IMR-90 (cell line): Measurements from ENCODE around the gene NDUFB10. TPM values are rescaled to one million over a fixed set of nuclear protein-coding genes. Genes with fewer than 3 reads are reported as not detected.

ENCODE experiments used
- ATAC-seq: fragments of 200-7000 bp; cut with Tn5 transposase; 2 replicates; pipeline ENCODE4 v1.9.1; 2020; ENCODE audit warnings: low read depth, mild to moderate bottlenecking, moderate library complexity
- BruUV-seq: library from RNA; stranded (reverse); fragments of 400-500 nt; replicated peaks from 2 replicates; lab custom pipeline; 2021; lab: Mats Ljungman, UMichigan
- CTCF ChIA-PET: fragments of 300-600 bp; formaldehyde crosslinking; extraction: SDS; loops from one replicate; lab custom pipeline; 2021; ENCODE audit warnings: antibody characterized with exemption; lab: Yijun Ruan, JAX
- POLR2A ChIA-PET: fragments of 300-600 bp; sonication (Branson Sonifier 250); formaldehyde crosslinking; loops from one replicate; lab custom pipeline; 2022; ENCODE audit warnings: antibody characterized with exemption; ENCODE audit not compliant: unreplicated experiment; lab: Charles Lee
- DNase-seq: peaks from one replicate; pipeline ENCODE4 v3.0.0; 2013
- H2AFZ ChIP-seq: replicated peaks from 2 replicates; pipeline ENCODE3; 2013; ENCODE audit warnings: low read length, mild to moderate bottlenecking; ENCODE audit not compliant: poor library complexity
- H2AK5ac ChIP-seq: 2 replicates; pipeline ENCODE4 v1.6.1; 2013; ENCODE audit warnings: low read depth, low read length, inconsistent platforms
- H2AK9ac ChIP-seq: replicated peaks from 2 replicates; pipeline ENCODE3; 2013; ENCODE audit warnings: mild to moderate bottlenecking, low read depth, low read length, moderate library complexity; ENCODE audit not compliant: poor library complexity
- H2BK120ac ChIP-seq: 2 replicates; pipeline ENCODE4 v1.6.1; 2013; ENCODE audit warnings: low read depth, low read length, inconsistent platforms
- H2BK15ac ChIP-seq: 3 replicates; pipeline ENCODE4 v1.6.1; 2013; ENCODE audit warnings: low read depth, low read length, inconsistent platforms
- H2BK20ac ChIP-seq: 2 replicates; pipeline ENCODE4 v1.6.1; 2013; ENCODE audit warnings: low read depth, mild to moderate bottlenecking, inconsistent platforms, low read length, moderate library complexity
- H2BK5ac ChIP-seq: 2 replicates; pipeline ENCODE4 v1.6.1; 2013; ENCODE audit warnings: mild to moderate bottlenecking, low read depth, low read length, inconsistent platforms; ENCODE audit not compliant: poor library complexity, severe bottlenecking
- H3K14ac ChIP-seq: replicated peaks from 2 replicates; pipeline ENCODE4 v1.6.1; 2013; ENCODE audit warnings: low read depth, low read length, inconsistent platforms
- H3K18ac ChIP-seq: 2 replicates; pipeline ENCODE4 v1.6.1; 2013; ENCODE audit warnings: low read depth, low read length, control low read depth
- H3K23ac ChIP-seq: 2 replicates; pipeline ENCODE4 v1.6.1; 2013; ENCODE audit warnings: low read depth, low read length, inconsistent platforms
- H3K27ac ChIP-seq: 2 replicates; pipeline ENCODE4 v1.5.1; 2013; ENCODE audit warnings: mild to moderate bottlenecking, control low read depth, low read length; ENCODE audit not compliant: insufficient read depth
- H3K27me3 ChIP-seq: 2 replicates; pipeline ENCODE4 v1.6.1; 2013; ENCODE audit warnings: low read length; ENCODE audit not compliant: control insufficient read depth, insufficient read depth
- H3K36me3 ChIP-seq: 2 replicates; pipeline ENCODE4 v1.6.1; 2013; ENCODE audit warnings: low read length, mixed read lengths; ENCODE audit not compliant: control insufficient read depth, insufficient read depth
- H3K4ac ChIP-seq: 2 replicates; pipeline ENCODE4 v1.6.1; 2013; ENCODE audit warnings: low read depth, low read length, inconsistent platforms
- H3K4me1 ChIP-seq: 2 replicates; pipeline ENCODE4 v1.6.1; 2013; ENCODE audit warnings: low read length, mixed read lengths; ENCODE audit not compliant: control insufficient read depth, insufficient read depth
- H3K4me2 ChIP-seq: 2 replicates; pipeline ENCODE4 v1.6.1; 2013; ENCODE audit warnings: low read depth, mild to moderate bottlenecking, control low read depth, low read length, moderate library complexity
- H3K4me3 ChIP-seq: 2 replicates; pipeline ENCODE4 v1.5.1; 2013; ENCODE audit warnings: low read depth, mild to moderate bottlenecking, control low read depth, low read length, moderate library complexity; ENCODE audit not compliant: insufficient read depth
- H3K56ac ChIP-seq: 2 replicates; pipeline ENCODE4 v1.6.1; 2013; ENCODE audit warnings: low read length, inconsistent platforms; ENCODE audit not compliant: insufficient read depth; ENCODE audit errors: extremely low read depth
- H3K79me1 ChIP-seq, 2 experiments: 2 replicates each; pipeline ENCODE4 v1.6.1; 2013; ENCODE audit warnings: low read length in 2 of 2, inconsistent platforms in 1 of 2, low read depth in 1 of 2
- H3K9ac ChIP-seq: 2 replicates; pipeline ENCODE4 v1.6.1; 2013; ENCODE audit warnings: low read depth, low read length, control low read depth
- H3K9me1 ChIP-seq: 2 replicates; pipeline ENCODE4 v1.6.1; 2013; ENCODE audit warnings: low read length, inconsistent platforms; ENCODE audit not compliant: insufficient read depth
- H3K9me3 ChIP-seq: 2 replicates; pipeline ENCODE4 v1.6.1; 2013; ENCODE audit warnings: low read length; ENCODE audit not compliant: control insufficient read depth, insufficient read depth
- H4K20me1 ChIP-seq: 2 replicates; pipeline ENCODE4 v1.6.1; 2013; ENCODE audit warnings: low read length, inconsistent platforms; ENCODE audit not compliant: insufficient read depth
- H4K5ac ChIP-seq: 2 replicates; pipeline ENCODE4 v1.6.1; 2013; ENCODE audit warnings: mild to moderate bottlenecking, low read depth, low read length, control low read depth
- H4K8ac ChIP-seq, 2 experiments: 2 replicates each; pipeline ENCODE4 v1.6.1; 2013; ENCODE audit warnings: low read depth in 2 of 2, low read length in 2 of 2, control low read depth in 1 of 2, inconsistent platforms in 1 of 2
- H4K91ac ChIP-seq: 2 replicates; pipeline ENCODE4 v1.6.1; 2013; ENCODE audit warnings: low read depth, low read length, inconsistent platforms; ENCODE audit not compliant: insufficient read depth
- BHLHE40 ChIP-seq: fragments of 150-350 bp; IDR thresholded peaks from 2 replicates; pipeline ENCODE4 v1.6.1; 2016; ENCODE audit warnings: mild to moderate bottlenecking, low read depth, low read length
- CEBPB ChIP-seq: IDR thresholded peaks from 2 replicates; pipeline ENCODE4 v1.6.1; 2012; ENCODE audit warnings: low read depth, low read length, improper control_type of control experiment
- CHD1 ChIP-seq: IDR thresholded peaks from 2 replicates; pipeline ENCODE4 v1.6.1; 2012; ENCODE audit warnings: low read depth, low read length, improper control_type of control experiment
- CTCF ChIP-seq: conservative IDR thresholded peaks from 2 replicates; pipeline ENCODE4 v1.5.1; 2012; ENCODE audit warnings: mild to moderate bottlenecking, low read depth, low read length, improper control_type of control experiment
- POLR2A ChIP-seq: IDR thresholded peaks from 2 replicates; pipeline ENCODE4 v1.6.1; 2012; ENCODE audit warnings: mild to moderate bottlenecking, low read depth, low read length
- WGBS, 2 experiments: methylation state at CpG; one replicate each; pipeline versions ENCODE4 v1.1.5 to v1.1.7; 2013; ENCODE audit warnings: missing lambda C conversion rate in 2 of 2; ENCODE audit not compliant: insufficient read length in 1 of 2; ENCODE audit errors: extremely low coverage in 2 of 2; 5-methylcytosine and 5-hydroxymethylcytosine counted together
- dilution Hi-C: fragments of 300-500 bp; cut with HindIII; formaldehyde crosslinking; loops from one replicate; pipeline ENCODE4 v1.14.3; 2018; ENCODE audit warnings: low sequenced_read_pairs; ENCODE audit not compliant: unreplicated experiment
- in situ Hi-C: fragments of 300-500 bp; cut with MboI; formaldehyde crosslinking; loops from 3 replicates; pipeline ENCODE4 v1.14.3; 2019; ENCODE audit warnings: low sequenced_read_pairs, inconsistent platforms, mixed read lengths
- intact Hi-C: fragments of 100-400 bp; cut with micrococcal nuclease; formaldehyde crosslinking; loops from 2 replicates; pipeline ENCODE4 v1.10.0; 2022
- polyA plus RNA-seq, 3 experiments: library from polyadenylated mRNA; depleted of rRNA; stranded (reverse); fragments of >200 nt; gene quantifications; 2 replicates each; pipeline ENCODE4 v1.2.3, GENCODE V29; 2012; ENCODE audit warnings: low replicate concordance in 1 of 3
- total RNA-seq: library from RNA; depleted of rRNA; stranded (reverse); fragments of >200 nt; gene quantifications from 2 replicates; pipeline ENCODE4 v1.2.3, GENCODE V29; 2012

Gene NDUFB10
- total and polyA plus RNA-seq, 2 of the 4 experiments (the other 2 are of a cell fraction) = 189 to 220 TPM

GRCh38 chr16:1940273-1941161 is 18.8 kb upstream of the NDUFB10 start (continued):
- TF ChIP-seq CEBPB = no peak
- TF ChIP-seq POLR2A = no peak

DNA sequence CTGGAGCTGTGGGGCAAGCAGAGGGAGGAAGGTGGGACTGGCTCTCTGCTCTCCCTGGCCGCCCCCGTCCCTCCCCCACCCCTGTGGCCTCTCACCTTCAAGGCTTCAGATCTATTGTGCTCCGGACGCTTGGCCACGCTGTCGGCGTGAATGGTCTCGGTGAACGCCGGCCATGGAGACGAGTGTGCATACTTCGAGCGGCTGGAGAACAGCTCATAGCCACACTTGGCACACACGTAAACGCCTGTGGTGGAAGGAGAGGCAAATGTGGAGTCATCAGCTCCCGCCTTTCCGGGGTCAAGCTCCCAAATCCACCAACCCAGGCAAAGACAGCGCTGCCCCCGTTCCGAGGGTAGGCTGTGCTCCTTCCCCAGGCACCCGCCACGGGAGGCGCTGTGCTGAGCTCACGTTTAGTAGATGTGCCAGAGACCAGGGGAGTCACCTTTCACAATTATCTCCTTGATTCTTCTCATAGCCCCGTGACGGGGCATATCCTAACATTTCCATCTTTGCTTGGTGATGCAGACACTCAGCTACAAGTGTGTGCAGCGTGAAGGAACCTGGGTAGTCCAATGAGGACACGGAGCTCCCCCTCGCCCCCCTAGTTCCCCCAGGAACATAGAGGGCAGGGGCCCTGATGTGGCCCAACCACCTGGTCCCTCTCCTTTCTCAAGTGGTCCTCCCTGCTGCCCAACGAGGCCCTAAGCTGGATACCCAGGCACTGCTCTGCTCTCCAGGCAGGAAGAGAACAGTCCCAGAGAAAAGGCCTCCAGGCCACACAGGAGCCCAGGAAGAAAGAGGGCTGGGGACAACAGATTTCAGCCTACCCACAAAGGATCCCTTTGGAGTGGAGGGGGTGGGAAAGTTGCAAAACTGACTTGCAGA is 17.9 kb upstream of the NDUFB10 start:
- Histone ChIP-seq H4K8ac (no peak overlapping the region), H2BK120ac (no peak overlapping the region), H3K23ac (no peak overlapping the region), H3K9me3 (no peaks in the 10 kb centered on the region), H3K9me1 (no peaks in the 10 kb centered on the region), H4K20me1 (no peaks in the 10 kb centered on the region), H3K27ac (no peak overlapping the region), H4K5ac (no peak overlapping the region), H3K9ac (no peak overlapping the region), H3K79me1 (peaks cover 9 to 13% of the 10 kb centered on the region in 2 experiments; a peak in 3 of 4 replicates), H3K18ac (no peak overlapping the region), H3K14ac (no peak overlapping the region), H3K4me3 (no peak overlapping the region), H3K36me3 (peaks cover 23% of the 10 kb centered on the region), H3K4me2 (peak overlapping the region; percentile 76; the same call in 1 of the 2 replicates), H2AK9ac (peak overlapping the region; percentile 69), H2AFZ (no peak overlapping the region), H3K4me1 (peaks cover 5% of the 10 kb centered on the region; the same call in 1 of the 2 replicates), H2BK5ac (no peak overlapping the region), H4K91ac (no peak overlapping the region), H2AK5ac (0 out of 2 replicates have a peak overlapping the region, but pooled peaks have one; percentile 9), H3K27me3 (no peaks in the 10 kb centered on the region), H2BK20ac (no peak overlapping the region), H3K4ac (no peak overlapping the region), H3K56ac (no peak overlapping the region), H2BK15ac (no peak overlapping the region)
- 77% methylated on average over 21 of the region's 30 CpGs; no CpG with 5 or more reads in 1 of the 2 experiments for WGBS, 2 experiments
- CTCF ChIA-PET = no interaction called here
- DNase-seq (no peak), ATAC-seq (no peak)
- in situ Hi-C loops (no loop called here), intact Hi-C loops (no loop called here), dilution Hi-C loops (no loop called here)
- TF ChIP-seq POLR2A (no peak), CHD1 (no peak), BHLHE40 (no peak), CTCF (0 out of 2 replicates have a peak, but pooled peaks have one; percentile 6)
- BruUV-seq = no TSS peak
- POLR2A ChIA-PET = interaction anchor here (1.2 kb wide), 1 partner anchor 23 kb away, joined by 3 read pairs; the partner anchor contains the start of gene RPS2
